Astrocyte (in vitro differentiated cells and primary cell): ENCODE results near the gene AP3S2. TPM values are rescaled to one million over a fixed set of nuclear protein-coding genes. Genes with fewer than 3 reads are reported as not detected.
A peak's percentile ranks its signal among the peaks of the same experiment; 100 is the strongest.

ENCODE experiments used
- DNase-seq: peaks from one replicate; pipeline ENCODE4 v3.0.0-alpha.2; 2010; ENCODE audit warnings: low read depth
- FAIRE-seq: peaks from 2 replicates; lab custom pipeline; 2011; peaks lifted over from hg19 to GRCh38; lab: Jason Lieb, UNC
- H2AFZ ChIP-seq: 2 replicates; pipeline ENCODE4 v1.6.0; 2012; ENCODE audit warnings: low read depth, low read length, inconsistent platforms
- H3K27ac ChIP-seq: 2 replicates; pipeline ENCODE4 v1.5.1; 2011; ENCODE audit warnings: low read depth, low read length, inconsistent platforms
- H3K27me3 ChIP-seq: 2 replicates; pipeline ENCODE4 v1.6.0; 2011; ENCODE audit warnings: low read length, inconsistent platforms; ENCODE audit not compliant: insufficient read depth
- H3K36me3 ChIP-seq: 2 replicates; pipeline ENCODE4 v1.5.1; 2011; ENCODE audit warnings: low read length, inconsistent platforms; ENCODE audit not compliant: insufficient read depth
- H3K4me1 ChIP-seq: 2 replicates; pipeline ENCODE4 v1.5.1; 2011; ENCODE audit warnings: low read length, inconsistent platforms; ENCODE audit not compliant: insufficient read depth
- H3K4me2 ChIP-seq: 2 replicates; pipeline ENCODE4 v1.6.0; 2012; ENCODE audit warnings: low read length, inconsistent platforms
- H3K4me3 ChIP-seq: 2 replicates; pipeline ENCODE4 v1.5.1; 2011; ENCODE audit warnings: low read depth, mild to moderate bottlenecking, low read length, inconsistent platforms; ENCODE audit not compliant: insufficient read depth
- H3K79me2 ChIP-seq: 2 replicates; pipeline ENCODE4 v1.6.0; 2012; ENCODE audit warnings: mild to moderate bottlenecking, low read length, inconsistent platforms; ENCODE audit not compliant: insufficient read depth
- H3K9ac ChIP-seq: 2 replicates; pipeline ENCODE4 v1.6.0; 2012; ENCODE audit warnings: mild to moderate bottlenecking, low read length, inconsistent platforms
- H3K9me3 ChIP-seq: 2 replicates; pipeline ENCODE4 v1.5.1; 2012; ENCODE audit warnings: low read depth, mild to moderate bottlenecking, low read length, inconsistent platforms; ENCODE audit not compliant: insufficient read depth
- H4K20me1 ChIP-seq: 2 replicates; pipeline ENCODE4 v1.6.0; 2012; ENCODE audit warnings: low read length, inconsistent platforms; ENCODE audit not compliant: insufficient read depth
- H3K27ac Mint-ChIP-seq: one replicate; pipeline ENCODE4 v1.8.0; 2021; ENCODE audit warnings: mild to moderate bottlenecking, mixed read lengths; ENCODE audit not compliant: unreplicated experiment
- H3K27me3 Mint-ChIP-seq: one replicate; pipeline ENCODE4 v1.8.0; 2021; ENCODE audit warnings: low read depth, mixed read lengths; ENCODE audit not compliant: unreplicated experiment
- H3K36me3 Mint-ChIP-seq: one replicate; pipeline ENCODE4 v1.8.0; 2021; ENCODE audit warnings: low read depth, mixed read lengths; ENCODE audit not compliant: unreplicated experiment
- H3K4me1 Mint-ChIP-seq: one replicate; pipeline ENCODE4 v1.8.0; 2021; ENCODE audit warnings: low read depth, mixed read lengths; ENCODE audit not compliant: unreplicated experiment
- H3K4me3 Mint-ChIP-seq: one replicate; pipeline ENCODE4 v1.8.0; 2021; ENCODE audit warnings: mild to moderate bottlenecking, moderate library complexity, mixed read lengths; ENCODE audit not compliant: unreplicated experiment
- H3K9me3 Mint-ChIP-seq: one replicate; pipeline ENCODE4 v1.8.0; 2021; ENCODE audit warnings: mild to moderate bottlenecking, mixed read lengths; ENCODE audit not compliant: unreplicated experiment
- CTCF ChIP-seq: IDR thresholded peaks from 2 replicates; pipeline ENCODE4 v1.5.1; 2011; ENCODE audit warnings: low read depth, mild to moderate bottlenecking, inconsistent platforms, low read length, moderate library complexity; ENCODE audit not compliant: insufficient read depth
- EZH2 ChIP-seq: IDR thresholded peaks from 2 replicates; pipeline ENCODE4 v1.6.1; 2012; ENCODE audit warnings: mild to moderate bottlenecking, low read length, inconsistent platforms; ENCODE audit not compliant: insufficient read depth
- total RNA-seq: library from RNA; stranded (reverse); gene quantifications from 2 replicates; pipeline ENCODE4 v1.2.1, GENCODE V29; 2021

The AP3S2 gene
- total RNA-seq, 1 donor from 2014 or later = 41.2 TPM

- no peak for TF ChIP-seq CTCF
- TF ChIP-seq EZH2 = no peak
- FAIRE-seq = no peak
- peaks cover 15% of the 10 kb centered on the region for H3K9me3 Mint-ChIP-seq
- H3K9me3 ChIP-seq = no peaks in the 10 kb centered on the region
- no peaks in the 10 kb centered on the region for H3K27me3 ChIP-seq
- H3K4me3 ChIP-seq = peak overlapping the region; percentile 85
- peak overlapping the region; percentile 90 for H3K4me2 ChIP-seq
- H3K27ac ChIP-seq = no peak overlapping the region
- no peak overlapping the region for H3K4me3 Mint-ChIP-seq
- peak overlapping the region; percentile 76 for H2AFZ ChIP-seq
- no peaks in the 10 kb centered on the region for H3K4me1 Mint-ChIP-seq
- H3K9ac ChIP-seq = peak overlapping the region; percentile 84
- H4K20me1 ChIP-seq = peaks cover 24% of the 10 kb centered on the region
- peaks cover 3% of the 10 kb centered on the region for H3K36me3 Mint-ChIP-seq
- peaks cover 46% of the 10 kb centered on the region for H3K79me2 ChIP-seq
- no peaks in the 10 kb centered on the region for H3K36me3 ChIP-seq
- DNase-seq = no peak
- H3K4me1 ChIP-seq = peaks cover 30% of the 10 kb centered on the region
- H3K27me3 Mint-ChIP-seq = peaks cover 33% of the 10 kb centered on the region
- no peak overlapping the region for H3K27ac Mint-ChIP-seq
Measured at GRCh38 chr15:89814112-89814742, 79.6 kb downstream of the AP3S2 start.

- Histone ChIP-seq H3K79me2 (peaks cover 53% of the 10 kb centered on the region), H3K36me3 (no peaks in the 10 kb centered on the region), H3K27ac (no peak overlapping the region), H3K4me3 (peak overlapping the region; percentile 85), H2AFZ (peak overlapping the region; percentile 76), H3K4me1 (peaks cover 36% of the 10 kb centered on the region), H3K4me2 (peak overlapping the region; percentile 90), H4K20me1 (peaks cover 25% of the 10 kb centered on the region), H3K9me3 (no peaks in the 10 kb centered on the region), H3K27me3 (no peaks in the 10 kb centered on the region), H3K9ac (peak overlapping the region; percentile 84)
- Mint-ChIP-seq H3K4me1 (no peaks in the 10 kb centered on the region), H3K4me3 (no peak overlapping the region), H3K9me3 (peaks cover 15% of the 10 kb centered on the region), H3K27ac (no peak overlapping the region), H3K36me3 (peaks cover 3% of the 10 kb centered on the region), H3K27me3 (peaks cover 36% of the 10 kb centered on the region)
- FAIRE-seq (no peak), DNase-seq (no peak)
- TF ChIP-seq CTCF (no peak), EZH2 (no peak)
Measured at GRCh38 chr15:89813381-89814111, 80.2 kb downstream of the AP3S2 start.
